Nephron (organoid): ENCODE data around the gene CCDC66.
A peak's percentile ranks its signal among the peaks of the same experiment; 100 is the strongest.

Experiments
- H3K27ac Mint-ChIP-seq, 3 experiments: 2 replicates each; pipeline ENCODE4 v1.8.0; 2020; ENCODE audit warnings: mixed read lengths in 3 of 3, mild to moderate bottlenecking in 2 of 3, moderate library complexity in 1 of 3
- H3K27me3 Mint-ChIP-seq: 2 replicates; pipeline ENCODE4 v1.8.0; 2021; ENCODE audit warnings: low read depth, mild to moderate bottlenecking, moderate library complexity, mixed read lengths
- H3K36me3 Mint-ChIP-seq: 2 replicates; pipeline ENCODE4 v1.8.0; 2020; ENCODE audit warnings: low read depth, mixed read lengths
- H3K4me1 Mint-ChIP-seq: 2 replicates; pipeline ENCODE4 v1.8.0; 2020; ENCODE audit warnings: mixed read lengths
- H3K4me3 Mint-ChIP-seq, 3 experiments: 2 replicates each; pipeline ENCODE4 v1.8.0; 2020; ENCODE audit warnings: mild to moderate bottlenecking in 3 of 3, mixed read lengths in 3 of 3, moderate library complexity in 2 of 3
- H3K9me3 Mint-ChIP-seq: 2 replicates; pipeline ENCODE4 v1.8.0; 2020; ENCODE audit warnings: mixed read lengths
- CTCF ChIP-seq, 3 experiments: fragments of 200-600 bp; sonication (generic); IDR thresholded peaks; one replicate each; pipeline ENCODE4 v1.5.0; 2021; ENCODE audit warnings: antibody characterized with exemption in 3 of 3; ENCODE audit not compliant: unreplicated experiment in 3 of 3

The CCDC66 gene

GRCh38 chr3:56629047-56629446 is 72.1 kb downstream of the CCDC66 start:
- H3K36me3 Mint-ChIP-seq, result peaks cover 60% of the 10 kb centered on the region
- no peak overlapping the region for H3K4me3 Mint-ChIP-seq
- TF ChIP-seq CTCF (IDR thresholded peaks at IDR 0.05; ENCODE audit: unreplicated experiment in 3 of 3), result no peak
- H3K27ac Mint-ChIP-seq, result peak overlapping the region; percentile 68 to 96 (median 88)
- no peaks in the 10 kb centered on the region for H3K9me3 Mint-ChIP-seq
- no peaks in the 10 kb centered on the region for H3K27me3 Mint-ChIP-seq
- no peaks in the 10 kb centered on the region for H3K4me1 Mint-ChIP-seq

GRCh38 chr3:56629451-56629850 is 72.5 kb downstream of the CCDC66 start:
- H3K27me3 Mint-ChIP-seq, result no peaks in the 10 kb centered on the region

GRCh38 chr3:56630966-56631365 is 74.0 kb downstream of the CCDC66 start:
- Mint-ChIP-seq H3K4me3 (no peak overlapping the region), H3K27ac (peak overlapping the region in 1 of 3 experiments; percentile 86), H3K4me1 (no peaks in the 10 kb centered on the region), H3K36me3 (peaks cover 60% of the 10 kb centered on the region), H3K9me3 (no peaks in the 10 kb centered on the region), H3K27me3 (no peaks in the 10 kb centered on the region)
- no peak for TF ChIP-seq CTCF (IDR thresholded peaks at IDR 0.05; ENCODE audit: unreplicated experiment in 3 of 3)

More at GRCh38 chr3:56629451-56629850, 72.5 kb downstream of the CCDC66 start:
- Mint-ChIP-seq H3K36me3 (peaks cover 56% of the 10 kb centered on the region), H3K4me3 (peak overlapping the region in 1 of 3 experiments; percentile 39), H3K27ac (peak overlapping the region; percentile 68 to 96 (median 88)), H3K9me3 (no peaks in the 10 kb centered on the region), H3K4me1 (no peaks in the 10 kb centered on the region)
- TF ChIP-seq CTCF (IDR thresholded peaks at IDR 0.05; ENCODE audit: unreplicated experiment in 3 of 3), result no peak

GRCh38 chr3:56633181-56633580 is 76.2 kb downstream of the CCDC66 start:
- Mint-ChIP-seq H3K27me3 (no peaks in the 10 kb centered on the region), H3K36me3 (peaks cover 58% of the 10 kb centered on the region)

GRCh38 chr3:56633602-56634535 is 76.9 kb downstream of the CCDC66 start:
- H3K4me3 Mint-ChIP-seq, result no peak overlapping the region
- no peaks in the 10 kb centered on the region for H3K9me3 Mint-ChIP-seq
- H3K4me1 Mint-ChIP-seq, result no peaks in the 10 kb centered on the region
- no peak overlapping the region for H3K27ac Mint-ChIP-seq
- H3K27me3 Mint-ChIP-seq, result no peaks in the 10 kb centered on the region
- TF ChIP-seq CTCF (IDR thresholded peaks at IDR 0.05; ENCODE audit: unreplicated experiment in 3 of 3), result no peak
- peaks cover 57% of the 10 kb centered on the region for H3K36me3 Mint-ChIP-seq

More at GRCh38 chr3:56633181-56633580, 76.2 kb downstream of the CCDC66 start:
- Mint-ChIP-seq H3K4me3 (no peak overlapping the region), H3K9me3 (no peaks in the 10 kb centered on the region), H3K27ac (no peak overlapping the region), H3K4me1 (no peaks in the 10 kb centered on the region)
- TF ChIP-seq CTCF (IDR thresholded peaks at IDR 0.05; ENCODE audit: unreplicated experiment in 3 of 3), result no peak
